K562 (cell line): ENCODE measurements around the gene TMEM87B. TPM values are rescaled to one million over a fixed set of nuclear protein-coding genes. Genes with fewer than 3 reads are reported as not detected.

ENCODE experiments used
- ATAC-seq: fragments of 200-7000 bp; cut with Tn5 transposase; 3 replicates; pipeline ENCODE4 v1.9.1; 2020; ENCODE audit warnings: moderate library complexity
- BruUV-seq: library from RNA; stranded (reverse); fragments of 400-500 nt; replicated peaks from 2 replicates; lab custom pipeline; 2021; lab: Mats Ljungman, UMichigan
- CTCF ChIA-PET: fragments of 300-600 bp; formaldehyde crosslinking; extraction: SDS; loops from one replicate; lab custom pipeline; 2021; ENCODE audit warnings: low intra/inter-chr PET ratio; lab: Yijun Ruan, JAX
- POLR2A ChIA-PET: fragments of 300-600, 350-650 bp; sonication (Branson Sonifier 250); formaldehyde crosslinking; extraction: SDS; loops from one replicate; lab custom pipeline; 2021; ENCODE audit warnings: antibody characterized with exemption, inconsistent platforms; lab: Yijun Ruan, JAX
- DNase-seq, 4 experiments: peaks; one replicate each; pipeline versions ENCODE4 v3.0.0 to v3.0.0-alpha.2; 2011 to 2018; ENCODE audit warnings: low spot score in 3 of 4, mixed read lengths in 3 of 4; ENCODE audit errors: extremely low read depth in 1 of 4
- FAIRE-seq: peaks from 2 replicates; lab custom pipeline; 2011; peaks lifted over from hg19 to GRCh38; lab: Jason Lieb, UNC
- H2AFZ ChIP-seq: 2 replicates; pipeline ENCODE4 v1.6.0; 2011; ENCODE audit warnings: low read depth, low read length, control low read depth, inconsistent platforms
- H3K27ac ChIP-seq: fragments of 200-600 bp; 3 replicates; pipeline ENCODE4 v1.8.0; 2011; ENCODE audit warnings: low read depth, mild to moderate bottlenecking, control low read depth, inconsistent platforms, low read length, moderate library complexity, mixed read lengths; ENCODE audit errors: extremely low read depth
- H3K27me3 ChIP-seq, 2 experiments: fragments of 300-600 bp in 1 of 2; 2 replicates in 1 of 2; 3 replicates in 1 of 2; pipeline versions ENCODE4 v1.6.0 to v1.8.0; 2011; ENCODE audit warnings: inconsistent platforms in 2 of 2, low read length in 2 of 2, mild to moderate bottlenecking in 1 of 2, mixed read lengths in 1 of 2, moderate library complexity in 1 of 2; ENCODE audit not compliant: control insufficient read depth in 2 of 2, insufficient read depth in 2 of 2
- H3K36me3 ChIP-seq: fragments of 300-600 bp; 3 replicates; pipeline ENCODE4 v1.8.0; 2011; ENCODE audit warnings: mild to moderate bottlenecking, low read length, inconsistent platforms; ENCODE audit not compliant: control insufficient read depth, insufficient read depth
- H3K4me1 ChIP-seq, 2 experiments: fragments of 200-600 bp in 1 of 2; replicated peaks in 1 of 2; 2 replicates in 1 of 2; 3 replicates in 1 of 2; pipeline versions ENCODE4 v1.5.1 to v1.8.0; 2011; ENCODE audit warnings: inconsistent platforms in 2 of 2, low read length in 2 of 2, mild to moderate bottlenecking in 1 of 2, mixed read lengths in 1 of 2, moderate library complexity in 1 of 2; ENCODE audit not compliant: control insufficient read depth in 2 of 2, insufficient read depth in 2 of 2
- H3K4me2 ChIP-seq: 2 replicates; pipeline ENCODE4 v1.6.1; 2011; ENCODE audit warnings: low read length, control low read depth, inconsistent platforms, mixed read lengths; ENCODE audit not compliant: insufficient read depth
- H3K4me3 ChIP-seq: fragments of 200-600 bp; sonication (generic), shearing (Covaris generic); 2 replicates; pipeline ENCODE4 v1.5.1; 2016; ENCODE audit warnings: control low read depth, inconsistent platforms
- H3K79me2 ChIP-seq: fragments of 200-600 bp; 3 replicates; pipeline ENCODE4 v1.8.0; 2011; ENCODE audit warnings: low read length, inconsistent platforms; ENCODE audit not compliant: control insufficient read depth, insufficient read depth
- H3K9ac ChIP-seq, 2 experiments: 2 replicates each; pipeline versions ENCODE4 v1.6.0 to v1.6.1; 2011; ENCODE audit warnings: low read depth in 2 of 2, low read length in 2 of 2, control low read depth in 1 of 2, inconsistent platforms in 1 of 2, mild to moderate bottlenecking in 1 of 2, mixed read lengths in 1 of 2; ENCODE audit not compliant: insufficient read depth in 1 of 2
- H3K9me1 ChIP-seq: one replicate; pipeline ENCODE4 v1.6.0; 2011; ENCODE audit warnings: inconsistent platforms, mild to moderate bottlenecking, low read length, moderate library complexity; ENCODE audit not compliant: control insufficient read depth, insufficient read depth
- H3K9me3 ChIP-seq: replicated peaks from 2 replicates; pipeline ENCODE4 v1.5.1; 2011; ENCODE audit warnings: low read depth, low read length, inconsistent platforms; ENCODE audit not compliant: control insufficient read depth, insufficient read depth
- H4K20me1 ChIP-seq: replicated peaks from 2 replicates; pipeline ENCODE4 v1.6.1; 2011; ENCODE audit warnings: low read length, inconsistent platforms, mixed read lengths; ENCODE audit not compliant: control insufficient read depth, insufficient read depth
- DIDO1 ChIP-seq: fragments of 450-650 bp; IDR thresholded peaks from 2 replicates; pipeline ENCODE4 v1.6.1; 2016; ENCODE audit warnings: low read depth, missing biosample characterization, missing genetic modification characterization
- ESRRB ChIP-seq: fragments of 250-450 bp; sonication (Bioruptor Pico); IDR thresholded peaks from 2 replicates; pipeline ENCODE4 v1.5.0; 2020; ENCODE audit warnings: mild to moderate bottlenecking, moderate library complexity, borderline replicate concordance
- HSF4 ChIP-seq: fragments of 250-450 bp; sonication (Bioruptor Pico); IDR thresholded peaks from 2 replicates; pipeline ENCODE4 v2.1.2; 2022; ENCODE audit warnings: mild to moderate bottlenecking, moderate library complexity, borderline replicate concordance
- POLR2AphosphoS2 ChIP-seq: IDR thresholded peaks from 2 replicates; pipeline ENCODE4 v1.6.1; 2012; ENCODE audit warnings: low read length, improper control_type of control experiment
- RAD51 ChIP-seq: fragments of 450-650 bp; IDR thresholded peaks from 2 replicates; pipeline ENCODE4 v1.7.1; 2016; ENCODE audit warnings: low read depth, mild to moderate bottlenecking, borderline replicate concordance
- RBBP5 ChIP-seq: fragments of 200-600 bp; sonication (generic); IDR thresholded peaks from 2 replicates; pipeline ENCODE4 v1.6.1; 2012; ENCODE audit warnings: borderline replicate concordance, mild to moderate bottlenecking, low read length, control low read depth, inconsistent platforms; ENCODE audit not compliant: insufficient read depth, poor library complexity, severe bottlenecking
- SAFB2 ChIP-seq: fragments of 200-400 bp; formaldehyde crosslinking; IDR thresholded peaks from 2 replicates; pipeline ENCODE4 v1.6.1; 2018; ENCODE audit warnings: borderline replicate concordance, low read length, low read depth, moderate library complexity; ENCODE audit not compliant: severe bottlenecking
- SPI1 ChIP-seq: IDR thresholded peaks from 2 replicates; pipeline ENCODE4 v1.6.1; 2011; ENCODE audit warnings: low read depth, low read length, control low read depth, borderline replicate concordance
- STAT5B ChIP-seq: fragments of 250-450 bp; sonication (Bioruptor Pico); IDR thresholded peaks from 2 replicates; pipeline ENCODE4 v1.8.0; 2021; ENCODE audit warnings: mild to moderate bottlenecking, inconsistent platforms
- TSHZ1 ChIP-seq: fragments of 250-450 bp; sonication (Bioruptor Pico); IDR thresholded peaks from 2 replicates; pipeline ENCODE4 v1.4.0; 2020; ENCODE audit warnings: mild to moderate bottlenecking, moderate library complexity
- ZFP30 ChIP-seq: fragments of 250-450 bp; sonication (Bioruptor Pico); IDR thresholded peaks from 2 replicates; pipeline ENCODE4 v1.8.0; 2022; ENCODE audit warnings: moderate library complexity, mild to moderate bottlenecking, inconsistent platforms, borderline replicate concordance
- ZNF212 ChIP-seq: fragments of 450-650 bp; formaldehyde crosslinking; IDR thresholded peaks from 2 replicates; pipeline ENCODE4 v1.4.0; 2020; ENCODE audit warnings: mild to moderate bottlenecking
- ZNF324 ChIP-seq: fragments of 250-450 bp; sonication (Bioruptor Pico); IDR thresholded peaks from 2 replicates; pipeline ENCODE4 v1.4.0; 2020; ENCODE audit warnings: mild to moderate bottlenecking
- WGBS: fragments of 100-300 bp; shearing (Covaris generic); methylation state at CpG from one replicate; pipeline ENCODE4 v1.1.6; 2016; ENCODE audit warnings: low coverage, mixed read lengths; ENCODE audit not compliant: insufficient coverage; ENCODE audit errors: missing lambda C conversion rate; 5-methylcytosine and 5-hydroxymethylcytosine counted together
- in situ Hi-C: fragments of 300-500 bp; cut with MboI; formaldehyde crosslinking; loops from 4 replicates; pipeline ENCODE4 v1.15.0; 2018; ENCODE audit warnings: inconsistent platforms, mixed read lengths
- intact Hi-C: fragments of 100-400 bp; cut with micrococcal nuclease; formaldehyde crosslinking; loops from 2 replicates; pipeline ENCODE4 v1.14.2; 2022
- polyA plus RNA-seq, 8 experiments: library from polyadenylated mRNA; depleted of rRNA in 4 of 8; stranded (reverse) in 5 of 8; unstranded in 3 of 8; fragments of >200 nt; fragmentation: Nextera tagmentation in 2 of 8; fragmentation: Illumina TruSeq in 1 of 8; extraction: Ambion mirVana in 2 of 8; extraction: Trizol in 1 of 8; gene quantifications; 2 replicates each; pipeline versions ENCODE4 v1.2.1 to v1.2.3, GENCODE V29; 2011 to 2014; ENCODE audit warnings: inconsistent platforms in 1 of 8, missing spikeins in 1 of 8
- total RNA-seq, 7 experiments: library from RNA; depleted of rRNA in 6 of 7; stranded (reverse); fragments of >200 nt in 6 of 7; fragmentation: Illumina TruSeq in 2 of 7; extraction: Trizol in 2 of 7; gene quantifications; 2 replicates each; pipeline versions ENCODE4 v1.2.1 to v1.2.3, GENCODE V29; 2011 to 2021; ENCODE audit warnings: low replicate concordance in 1 of 7
- TF ChIP-seq, protein P1 (sequence below): fragments of 450-650 bp; IDR thresholded peaks from 2 replicates; pipeline ENCODE4 v1.7.0; 2016; ENCODE audit warnings: borderline replicate concordance
- TF ChIP-seq, protein P2 (sequence below): fragments of 250-450 bp; sonication (Bioruptor Pico); IDR thresholded peaks from 2 replicates; pipeline ENCODE4 v1.8.0; 2022; ENCODE audit warnings: inconsistent platforms

The TMEM87B gene
- total and polyA plus RNA-seq, 9 of the 15 experiments (the other 6 are each of a cell fraction or from before 2014, with no cell fraction given), result 3.7 to 17.1 (median 11.0) TPM

DNA sequence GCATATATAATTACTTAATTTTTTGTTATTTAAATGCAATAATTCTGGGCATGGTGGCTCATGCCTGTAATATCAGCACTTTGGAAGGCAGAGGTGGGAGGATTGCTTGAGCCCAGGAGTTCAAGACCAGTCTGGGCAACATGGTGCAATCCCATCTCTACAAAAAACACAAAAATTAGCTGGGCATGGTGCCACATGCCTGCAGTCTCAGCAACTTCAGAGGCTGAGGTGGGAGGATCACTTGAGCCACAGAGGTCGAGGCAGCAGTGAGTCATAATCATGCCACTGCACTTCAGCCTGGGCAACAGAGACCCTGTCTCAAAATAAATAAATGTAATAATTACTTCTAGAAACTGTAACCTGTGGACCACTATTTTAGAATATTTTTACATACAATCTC, 21.5 kb upstream of the TMEM87B start:
- Histone ChIP-seq H3K4me1 (no peaks in the 10 kb centered on the region; a peak in 1 of 5 replicates), H3K36me3 (no peaks in the 10 kb centered on the region), H3K9me3 (0 out of 2 replicates have a peak, but pooled peaks cover 4% of the 10 kb centered on the region), H3K27ac (no peak overlapping the region), H3K79me2 (no peaks in the 10 kb centered on the region), H3K27me3 (no peaks in the 10 kb centered on the region; a peak in 1 of 5 replicates), H3K4me3 (no peak overlapping the region), H3K9me1 (no peaks in the 10 kb centered on the region), H2AFZ (no peak overlapping the region), H3K4me2 (no peak overlapping the region), H4K20me1 (no peaks in the 10 kb centered on the region), H3K9ac (no peak overlapping the region)
- no TSS peak for BruUV-seq
- CTCF ChIA-PET, result interaction anchor here (0.6 kb wide), 1 partner anchor 59 kb away, joined by 3 read pairs; no protein-coding TSS in a partner anchor
- DNase-seq, result no peak
- TF ChIP-seq TSHZ1 (CRISPR knock-in tag) (no peak), POLR2AphosphoS2 (no peak), SPI1 (no peak), ZFP30 (no peak), RAD51 (no peak), ESRRB (CRISPR knock-in tag) (no peak), ZNF212 (CRISPR knock-in tag) (no peak), HSF4 (CRISPR knock-in tag) (no peak), DIDO1 (tag) (no peak), SAFB2 (no peak), STAT5B (CRISPR knock-in tag) (no peak), ZNF324 (CRISPR knock-in tag) (no peak), RBBP5 (no peak)
- TF ChIP-seq, protein P1, sequence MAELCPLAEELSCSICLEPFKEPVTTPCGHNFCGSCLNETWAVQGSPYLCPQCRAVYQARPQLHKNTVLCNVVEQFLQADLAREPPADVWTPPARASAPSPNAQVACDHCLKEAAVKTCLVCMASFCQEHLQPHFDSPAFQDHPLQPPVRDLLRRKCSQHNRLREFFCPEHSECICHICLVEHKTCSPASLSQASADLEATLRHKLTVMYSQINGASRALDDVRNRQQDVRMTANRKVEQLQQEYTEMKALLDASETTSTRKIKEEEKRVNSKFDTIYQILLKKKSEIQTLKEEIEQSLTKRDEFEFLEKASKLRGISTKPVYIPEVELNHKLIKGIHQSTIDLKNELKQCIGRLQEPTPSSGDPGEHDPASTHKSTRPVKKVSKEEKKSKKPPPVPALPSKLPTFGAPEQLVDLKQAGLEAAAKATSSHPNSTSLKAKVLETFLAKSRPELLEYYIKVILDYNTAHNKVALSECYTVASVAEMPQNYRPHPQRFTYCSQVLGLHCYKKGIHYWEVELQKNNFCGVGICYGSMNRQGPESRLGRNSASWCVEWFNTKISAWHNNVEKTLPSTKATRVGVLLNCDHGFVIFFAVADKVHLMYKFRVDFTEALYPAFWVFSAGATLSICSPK, result no peak
- TF ChIP-seq, protein P2, sequence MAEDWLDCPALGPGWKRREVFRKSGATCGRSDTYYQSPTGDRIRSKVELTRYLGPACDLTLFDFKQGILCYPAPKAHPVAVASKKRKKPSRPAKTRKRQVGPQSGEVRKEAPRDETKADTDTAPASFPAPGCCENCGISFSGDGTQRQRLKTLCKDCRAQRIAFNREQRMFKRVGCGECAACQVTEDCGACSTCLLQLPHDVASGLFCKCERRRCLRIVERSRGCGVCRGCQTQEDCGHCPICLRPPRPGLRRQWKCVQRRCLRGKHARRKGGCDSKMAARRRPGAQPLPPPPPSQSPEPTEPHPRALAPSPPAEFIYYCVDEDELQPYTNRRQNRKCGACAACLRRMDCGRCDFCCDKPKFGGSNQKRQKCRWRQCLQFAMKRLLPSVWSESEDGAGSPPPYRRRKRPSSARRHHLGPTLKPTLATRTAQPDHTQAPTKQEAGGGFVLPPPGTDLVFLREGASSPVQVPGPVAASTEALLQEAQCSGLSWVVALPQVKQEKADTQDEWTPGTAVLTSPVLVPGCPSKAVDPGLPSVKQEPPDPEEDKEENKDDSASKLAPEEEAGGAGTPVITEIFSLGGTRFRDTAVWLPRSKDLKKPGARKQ (CRISPR knock-in tag), result no peak
- POLR2A ChIA-PET, result no interaction called here
- no peak for FAIRE-seq
- 0% methylated on average over 1 of the region's 1 CpG for WGBS
- intact Hi-C loops (no loop called here), in situ Hi-C loops (loop anchor here (5.0 kb wide), 1 partner anchor 126 kb away; no protein-coding TSS in a partner anchor)
- no peak for ATAC-seq
